Stimulated activated CD8-positive, alpha-beta memory T cell treated with anti-CD3 and anti-CD28 coated beads, Interleukin-7, amount 100 ng/mL, for 1 hour (primary cell): ENCODE data around the gene SLAMF6.

Experiments used
- DNase-seq, 2 donors: peaks; one replicate each; pipeline ENCODE4 v3.0.0-alpha.2; 2020; ENCODE audit warnings: low read depth in 2 of 2

SLAMF6 gene

GRCh38 chr1:160467576-160467975 is 55.5 kb downstream of the SLAMF6 start:
- no peak for DNase-seq

GRCh38 chr1:160466961-160467360 is 56.1 kb downstream of the SLAMF6 start:
- no peak for DNase-seq

GRCh38 chr1:160465123-160465522 is 57.9 kb downstream of the SLAMF6 start:
- DNase-seq = no peak

GRCh38 chr1:160460683-160461287 is 62.3 kb downstream of the SLAMF6 start:
- DNase-seq = no peak

GRCh38 chr1:160460214-160460642 is 62.8 kb downstream of the SLAMF6 start:
- DNase-seq = no peak

- no peak for DNase-seq
Measured at GRCh38 chr1:160459687-160460086, 63.4 kb downstream of the SLAMF6 start.

GRCh38 chr1:160459056-160459455 is 64.0 kb downstream of the SLAMF6 start:
- DNase-seq = no peak

- DNase-seq = no peak
Measured at GRCh38 chr1:160455153-160455517, 67.9 kb downstream of the SLAMF6 start.

GRCh38 chr1:160454371-160455152 is 68.5 kb downstream of the SLAMF6 start:
- no peak for DNase-seq

GRCh38 chr1:160453443-160453842 is 69.6 kb downstream of the SLAMF6 start:
- no peak for DNase-seq

- no peak for DNase-seq
Measured at GRCh38 chr1:160451859-160452232, 71.2 kb downstream of the SLAMF6 start.

- no peak for DNase-seq
Measured at GRCh38 chr1:160451119-160451858, 71.8 kb downstream of the SLAMF6 start.

GRCh38 chr1:160449494-160449893 is 73.6 kb downstream of the SLAMF6 start:
- DNase-seq = no peak

GRCh38 chr1:160446945-160447600 is 76.0 kb downstream of the SLAMF6 start:
- no peak for DNase-seq

GRCh38 chr1:160439718-160440117 is 83.3 kb downstream of the SLAMF6 start:
- no peak for DNase-seq

GRCh38 chr1:160438935-160439334 is 84.1 kb downstream of the SLAMF6 start:
- DNase-seq = no peak

GRCh38 chr1:160438317-160438918 is 84.6 kb downstream of the SLAMF6 start:
- DNase-seq = no peak

GRCh38 chr1:160437432-160438316 is 85.4 kb downstream of the SLAMF6 start:
- no peak for DNase-seq

- DNase-seq = no peak
Measured at GRCh38 chr1:160436966-160437365, 86.1 kb downstream of the SLAMF6 start.
